Prostate gland (tissue), 2 donors: ENCODE data around the gene LILRB4.

Source experiments
- POLR2A ChIP-seq: fragments of 450-650 bp; IDR thresholded peaks from one replicate; pipeline ENCODE4 v1.6.1; 2016; ENCODE audit warnings: antibody characterized with exemption, mild to moderate bottlenecking
- POLR2AphosphoS5 ChIP-seq: sonication (generic); formaldehyde crosslinking; IDR thresholded peaks from one replicate; pipeline ENCODE4 v1.6.1; 2017; ENCODE audit warnings: antibody characterized with exemption
- TF ChIP-seq, protein P1 (sequence below), 4 experiments: fragments of 200-600 bp in 2 of 4; fragments of 450-650 bp in 2 of 4; sonication (generic) in 2 of 4; IDR thresholded peaks; 1 replicate in 3 of 4; 2 replicates in 1 of 4; pipeline ENCODE4 v1.5.1; 2016 to 2019; ENCODE audit warnings: antibody characterized with exemption in 4 of 4, mild to moderate bottlenecking in 2 of 4, moderate library complexity in 2 of 4

DNA sequence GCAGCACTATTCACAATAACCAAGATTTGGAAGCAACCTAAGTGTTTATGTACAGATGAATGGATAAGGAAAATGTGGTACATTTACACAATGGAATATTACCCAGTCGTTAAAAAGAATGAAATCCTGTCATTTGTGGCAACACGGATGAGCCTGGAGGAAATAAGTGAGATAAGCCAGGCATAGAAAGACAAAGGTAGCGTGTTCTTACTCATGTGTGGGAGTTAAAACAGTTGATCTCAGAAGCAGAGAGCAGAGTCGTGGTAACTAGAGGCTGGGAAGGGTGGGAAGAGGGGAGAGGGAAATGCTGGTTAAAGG, 29.5 kb downstream of the LILRB4 start:
- no peak for TF ChIP-seq POLR2AphosphoS5
- no peak for TF ChIP-seq POLR2A
- TF ChIP-seq, protein P1, sequence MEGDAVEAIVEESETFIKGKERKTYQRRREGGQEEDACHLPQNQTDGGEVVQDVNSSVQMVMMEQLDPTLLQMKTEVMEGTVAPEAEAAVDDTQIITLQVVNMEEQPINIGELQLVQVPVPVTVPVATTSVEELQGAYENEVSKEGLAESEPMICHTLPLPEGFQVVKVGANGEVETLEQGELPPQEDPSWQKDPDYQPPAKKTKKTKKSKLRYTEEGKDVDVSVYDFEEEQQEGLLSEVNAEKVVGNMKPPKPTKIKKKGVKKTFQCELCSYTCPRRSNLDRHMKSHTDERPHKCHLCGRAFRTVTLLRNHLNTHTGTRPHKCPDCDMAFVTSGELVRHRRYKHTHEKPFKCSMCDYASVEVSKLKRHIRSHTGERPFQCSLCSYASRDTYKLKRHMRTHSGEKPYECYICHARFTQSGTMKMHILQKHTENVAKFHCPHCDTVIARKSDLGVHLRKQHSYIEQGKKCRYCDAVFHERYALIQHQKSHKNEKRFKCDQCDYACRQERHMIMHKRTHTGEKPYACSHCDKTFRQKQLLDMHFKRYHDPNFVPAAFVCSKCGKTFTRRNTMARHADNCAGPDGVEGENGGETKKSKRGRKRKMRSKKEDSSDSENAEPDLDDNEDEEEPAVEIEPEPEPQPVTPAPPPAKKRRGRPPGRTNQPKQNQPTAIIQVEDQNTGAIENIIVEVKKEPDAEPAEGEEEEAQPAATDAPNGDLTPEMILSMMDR (IDR thresholded peaks at IDR 0.05), result no peak
